GM19467 (cell line): ENCODE measurements around the gene SSR4.

Experiments
- ATAC-seq: cut with Tn5 transposase; IDR thresholded peaks from one replicate; pipeline ENCODE4 v1.9.1; 2021; ENCODE audit warnings: mild to moderate bottlenecking, moderate library complexity; ENCODE audit not compliant: unreplicated experiment

SSR4 gene

GRCh38 chrX:153780678-153781427 lies 13.6 kb upstream of the SSR4 start, which contains the start of gene SRPK3:
Gene SRPK3 (plus strand): TSS chrX:153781041. CDS start chrX:153781087, 46 bp downstream.
- no peak for ATAC-seq

DNA sequence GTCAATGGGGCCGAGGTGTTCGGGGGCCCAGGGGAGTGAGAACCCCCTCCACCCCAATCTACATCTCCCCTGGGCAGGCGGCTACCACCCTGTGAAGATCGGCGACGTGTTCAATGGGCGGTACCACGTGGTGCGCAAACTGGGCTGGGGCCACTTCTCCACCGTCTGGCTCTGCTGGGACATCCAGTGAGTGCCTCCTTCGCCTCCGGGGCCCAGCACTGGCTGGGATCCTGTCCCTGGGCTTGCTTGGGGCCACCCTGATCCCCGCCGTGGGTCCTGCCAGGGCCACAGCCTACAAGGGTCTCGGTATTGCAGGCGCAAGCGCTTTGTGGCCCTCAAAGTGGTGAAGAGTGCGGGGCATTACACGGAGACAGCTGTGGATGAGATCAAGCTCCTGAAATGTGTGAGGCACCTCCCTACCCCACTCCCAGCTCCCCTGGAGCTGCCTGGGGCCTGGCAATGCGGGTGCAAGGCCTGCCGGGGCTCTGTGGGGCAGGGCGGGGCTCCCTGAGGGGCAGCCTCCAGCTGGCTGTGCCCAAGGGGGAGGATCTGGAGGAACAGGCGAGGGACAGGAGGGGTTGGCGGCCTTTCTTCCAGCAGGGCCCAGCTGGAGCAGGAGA lies 12.9 kb upstream of the SSR4 start:
- ATAC-seq: no peak

DNA sequence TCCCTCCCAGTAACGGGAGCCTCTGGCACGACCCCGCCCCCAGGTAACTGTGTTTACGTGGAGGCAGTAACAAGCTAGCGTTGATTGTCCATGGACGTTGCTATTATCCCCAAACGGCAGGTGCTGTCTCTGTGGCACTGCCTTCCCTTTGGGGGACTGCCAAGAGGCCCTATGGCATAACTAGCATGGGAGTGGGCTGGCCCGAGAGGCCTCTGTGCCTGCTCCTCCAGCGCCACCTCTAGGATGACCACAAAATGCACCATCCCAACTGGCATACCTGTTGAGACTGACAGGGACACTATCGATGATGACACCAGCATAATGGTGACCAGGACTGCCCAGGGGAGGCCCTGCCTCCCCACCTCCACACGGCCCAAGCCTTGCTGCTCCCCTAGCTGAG lies 12.2 kb upstream of the SSR4 start:
- no peak for ATAC-seq

DNA sequence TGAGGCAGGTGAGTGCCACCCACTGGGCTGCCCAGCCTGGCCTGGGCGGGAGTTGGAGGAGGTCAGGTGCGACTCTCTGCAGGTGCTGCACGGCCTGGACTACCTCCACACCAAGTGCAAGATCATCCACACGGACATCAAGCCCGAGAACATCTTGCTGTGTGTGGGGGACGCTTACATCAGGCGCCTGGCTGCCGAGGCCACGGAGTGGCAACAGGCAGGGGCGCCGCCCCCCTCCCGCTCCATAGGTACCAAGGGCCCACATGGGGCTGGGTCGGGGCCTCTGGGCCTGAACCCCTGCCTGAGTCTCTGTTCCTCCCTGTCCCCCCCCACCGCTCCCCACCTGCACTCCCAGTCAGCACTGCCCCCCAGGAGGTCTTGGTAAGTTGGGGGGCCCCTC lies 11.6 kb upstream of the SSR4 start:
- ATAC-seq: no peak

DNA sequence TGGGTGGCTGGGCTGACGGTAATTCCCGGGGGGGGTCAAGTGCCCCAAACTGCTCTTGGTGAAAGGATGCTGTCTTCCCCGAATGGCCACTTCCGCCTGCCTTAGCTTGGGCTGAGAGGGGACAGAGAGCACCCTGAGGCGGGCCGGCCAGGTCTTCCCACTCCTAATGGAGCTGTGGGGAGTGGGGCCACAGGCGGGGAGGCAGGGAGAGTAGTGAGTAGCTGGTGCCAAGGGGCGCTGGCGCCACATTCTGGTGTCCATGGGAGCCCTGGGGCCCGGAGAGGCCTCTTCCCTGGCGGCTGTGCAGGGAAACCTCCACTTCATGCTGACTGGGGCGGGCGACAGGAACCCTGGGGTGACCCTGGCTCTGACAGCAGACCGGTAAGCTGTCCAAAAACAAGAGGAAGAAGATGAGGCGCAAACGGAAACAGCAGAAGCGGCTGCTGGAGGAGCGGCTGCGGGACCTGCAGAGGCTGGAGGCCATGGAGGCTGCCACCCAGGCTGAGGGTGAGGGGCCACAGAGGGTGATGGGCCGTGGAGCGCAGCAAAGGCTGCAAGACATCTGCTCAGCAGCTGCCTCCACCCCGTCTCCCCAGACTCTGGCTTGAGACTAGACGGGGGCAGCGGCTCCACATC lies 11.0 kb upstream of the SSR4 start:
- no peak for ATAC-seq

GRCh38 chrX:153784325-153784967 lies 10.0 kb upstream of the SSR4 start:
- no peak for ATAC-seq

DNA sequence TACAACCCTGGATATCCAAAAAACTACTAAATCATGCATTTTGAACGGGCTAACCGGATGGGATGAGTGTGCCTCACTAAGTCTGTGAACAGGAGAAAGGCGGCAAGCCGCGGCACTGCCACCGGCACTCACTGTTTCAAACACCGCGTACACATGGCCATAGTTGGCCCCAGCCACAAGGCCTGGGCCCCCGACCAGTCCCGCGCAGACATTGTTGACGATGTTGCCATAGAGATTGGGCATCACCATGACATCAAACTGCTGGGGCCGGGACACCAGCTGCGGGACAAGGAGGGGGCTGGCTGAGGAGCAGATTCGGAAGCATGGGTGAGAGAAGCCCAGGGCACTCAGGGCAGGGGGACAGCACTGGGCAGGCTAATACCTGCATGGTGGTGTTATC lies 7.8 kb upstream of the SSR4 start:
- no peak for ATAC-seq

- no peak for ATAC-seq
Measured at GRCh38 chrX:153789654-153790053, 4.8 kb upstream of the SSR4 start.

DNA sequence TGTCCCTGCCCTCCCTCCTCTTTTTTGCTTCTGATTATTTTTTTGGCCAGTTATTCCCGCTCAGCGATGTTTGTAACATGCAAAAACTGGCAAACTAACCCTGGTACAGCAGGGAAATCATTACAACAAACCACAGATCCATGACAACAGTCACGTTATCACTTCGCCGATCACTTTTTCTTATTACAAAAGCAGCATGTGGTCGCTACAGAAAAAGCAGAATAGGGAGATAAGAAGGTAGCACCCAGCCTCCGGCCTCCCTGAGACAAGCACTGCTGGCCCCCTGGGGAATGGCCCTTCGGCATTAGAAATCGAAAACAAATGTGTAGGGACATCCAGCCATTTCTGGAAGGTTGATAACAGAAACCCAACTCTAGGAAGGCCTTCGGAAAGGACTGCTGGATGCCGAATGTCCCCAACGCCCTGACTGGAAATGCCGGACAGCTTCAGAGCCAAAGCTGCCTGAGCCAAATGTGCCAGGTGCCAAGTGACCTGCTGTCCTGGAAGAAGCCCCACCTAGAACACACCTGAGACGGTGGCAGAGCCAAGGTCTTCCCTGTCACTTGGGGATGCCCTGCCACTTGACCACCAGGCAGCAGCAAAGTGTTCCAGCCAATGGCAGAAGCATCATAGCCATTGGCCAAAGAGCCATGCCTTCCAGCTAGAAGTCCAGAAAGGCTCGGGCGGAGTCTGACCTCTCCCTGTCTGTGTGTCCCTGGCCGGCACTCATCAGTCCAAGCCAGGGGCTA lies 3.2 kb upstream of the SSR4 start:
- ATAC-seq: no peak

GRCh38 chrX:153792368-153792767 lies 2.1 kb upstream of the SSR4 start:
- ATAC-seq: no peak

GRCh38 chrX:153793291-153793690 lies 1.2 kb upstream of the SSR4 start:
- ATAC-seq: no peak

- ATAC-seq: no peak
Measured at GRCh38 chrX:153794897-153795816, 689 bp downstream of the SSR4 start.

- no peak for ATAC-seq
Measured at GRCh38 chrX:153797415-153798015, 3.0 kb downstream of the SSR4 start.

GRCh38 chrX:153799326-153799725 lies 4.9 kb downstream of the SSR4 start:
- ATAC-seq: no peak

- ATAC-seq: no peak
Measured at GRCh38 chrX:153800177-153800722, 5.8 kb downstream of the SSR4 start.

GRCh38 chrX:153800746-153801145 lies 6.3 kb downstream of the SSR4 start:
- ATAC-seq: no peak

DNA sequence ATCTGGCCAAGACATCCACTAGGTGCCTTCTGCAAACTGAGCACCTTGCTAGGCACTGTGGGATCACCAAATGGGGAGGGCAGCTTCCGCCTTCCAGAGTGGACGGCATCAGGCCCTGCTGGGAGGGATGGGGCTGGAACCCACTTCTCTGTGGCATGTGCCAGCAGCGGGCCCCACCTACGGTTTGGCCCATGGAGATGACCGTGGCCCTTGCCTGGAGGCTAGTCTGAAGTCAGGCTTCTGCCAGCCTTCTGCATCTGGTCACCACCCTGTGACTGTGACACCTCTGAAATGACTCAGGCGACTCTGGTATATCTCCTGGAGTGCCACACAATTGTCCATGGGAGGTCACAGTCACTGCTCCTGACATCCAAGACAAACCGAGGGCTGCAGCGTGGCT lies 7.2 kb downstream of the SSR4 start:
- no peak for ATAC-seq

- ATAC-seq: no peak
Measured at GRCh38 chrX:153802513-153803045, 8.1 kb downstream of the SSR4 start.
